HepG2 (cell line): Measurements from ENCODE around the gene RABL6. TPM values are rescaled to one million over a fixed set of nuclear protein-coding genes. Genes with fewer than 3 reads are reported as not detected.
A peak's percentile ranks its signal among the peaks of the same experiment; 100 is the strongest.

Source experiments
- CTCF ChIP-seq: sonication (generic); formaldehyde crosslinking; IDR thresholded peaks from 2 replicates; pipeline ENCODE4 v1.5.0; 2020; ENCODE audit warnings: mild to moderate bottlenecking, missing genetic modification reagents, moderate library complexity
- E2F5 ChIP-seq: sonication (generic); formaldehyde crosslinking; conservative IDR thresholded peaks from 2 replicates; pipeline ENCODE4 v1.4.0; 2020; ENCODE audit warnings: missing genetic modification reagents
- ELF3 ChIP-seq: IDR thresholded peaks from 2 replicates; pipeline ENCODE4 v1.6.1; 2016; ENCODE audit warnings: missing genetic modification reagents, missing compliant biosample characterization
- ESRRA ChIP-seq: sonication (generic); formaldehyde crosslinking; IDR thresholded peaks from 2 replicates; pipeline ENCODE4 v1.5.1; 2020; ENCODE audit warnings: mild to moderate bottlenecking, low read depth, missing genetic modification reagents
- ETV5 ChIP-seq: IDR thresholded peaks from 2 replicates; pipeline ENCODE4 v1.6.1; 2018; ENCODE audit warnings: missing biosample characterization, missing genetic modification reagents, inconsistent platforms, borderline replicate concordance
- FOXP1 ChIP-seq, 2 experiments: fragments of 450-650 bp in 1 of 2; IDR thresholded peaks; 2 replicates each; pipeline ENCODE4 v1.6.1; 2017 to 2018; ENCODE audit warnings: antibody characterized with exemption in 1 of 2
- HNRNPK ChIP-seq: fragments of 200-400 bp; formaldehyde crosslinking; IDR thresholded peaks from 2 replicates; pipeline ENCODE4 v1.6.1; 2018; ENCODE audit warnings: low read length, low read depth, moderate library complexity, mild to moderate bottlenecking; ENCODE audit not compliant: poor library complexity, severe bottlenecking
- IRF1 ChIP-seq: sonication (generic); formaldehyde crosslinking; IDR thresholded peaks from 2 replicates; pipeline ENCODE4 v1.4.0; 2020; ENCODE audit warnings: low read depth, mild to moderate bottlenecking, missing genetic modification reagents
- KMT2A ChIP-seq: sonication (generic); formaldehyde crosslinking; IDR thresholded peaks from 2 replicates; pipeline ENCODE4 v1.4.0; 2020; ENCODE audit warnings: missing genetic modification reagents
- MED1 ChIP-seq: sonication (generic); formaldehyde crosslinking; IDR thresholded peaks from 2 replicates; pipeline ENCODE4 v1.4.0; 2020; ENCODE audit warnings: missing genetic modification reagents
- ONECUT2 ChIP-seq: sonication (generic); formaldehyde crosslinking; IDR thresholded peaks from 2 replicates; pipeline ENCODE4 v1.4.0; 2020; ENCODE audit warnings: missing genetic modification reagents
- PREB ChIP-seq: sonication (generic); formaldehyde crosslinking; IDR thresholded peaks from 2 replicates; pipeline ENCODE4 v1.4.0; 2020; ENCODE audit warnings: missing genetic modification reagents
- RBFOX2 ChIP-seq: fragments of 200-400 bp; formaldehyde crosslinking; IDR thresholded peaks from 2 replicates; pipeline ENCODE4 v1.6.1; 2017; ENCODE audit warnings: low read depth, mild to moderate bottlenecking, low read length
- RBM39 ChIP-seq: fragments of 200-400 bp; formaldehyde crosslinking; IDR thresholded peaks from one replicate; pipeline ENCODE4 v1.6.1; 2018; ENCODE audit warnings: antibody characterized with exemption, mild to moderate bottlenecking, low read depth, low read length; ENCODE audit not compliant: poor library complexity, severe bottlenecking
- SOX13 ChIP-seq, 3 experiments: fragments of 450-650 bp in 1 of 3; sonication (generic) in 1 of 3; formaldehyde crosslinking in 1 of 3; IDR thresholded peaks in 2 of 3; conservative IDR thresholded peaks in 1 of 3; 2 replicates each; pipeline versions ENCODE4 v1.5.0 to v1.6.1; 2016 to 2020; ENCODE audit warnings: antibody characterized with exemption in 1 of 3, mild to moderate bottlenecking in 1 of 3, missing compliant biosample characterization in 1 of 3, missing genetic modification reagents in 1 of 3, moderate library complexity in 1 of 3
- SOX6 ChIP-seq, 2 experiments: fragments of 450-650 bp in 1 of 2; sonication (generic) in 1 of 2; formaldehyde crosslinking in 1 of 2; IDR thresholded peaks; 2 replicates each; pipeline versions ENCODE4 v1.4.0 to v1.6.1; 2017 to 2020; ENCODE audit warnings: antibody characterized with exemption in 1 of 2, mild to moderate bottlenecking in 1 of 2, missing genetic modification reagents in 1 of 2
- SRSF1 ChIP-seq: fragments of 200-400 bp; formaldehyde crosslinking; optimal IDR thresholded peaks from 2 replicates; pipeline ENCODE3; 2017; ENCODE audit warnings: mild to moderate bottlenecking, low read depth, low read length, moderate library complexity
- TBP ChIP-seq: sonication (generic); formaldehyde crosslinking; IDR thresholded peaks from 2 replicates; pipeline ENCODE4 v1.5.0; 2020; ENCODE audit warnings: missing genetic modification reagents
- ZFY ChIP-seq: sonication (generic); formaldehyde crosslinking; IDR thresholded peaks from 2 replicates; pipeline ENCODE4 v1.4.0; 2020; ENCODE audit warnings: missing genetic modification reagents
- ZNF12 ChIP-seq: sonication (generic); formaldehyde crosslinking; IDR thresholded peaks from 2 replicates; pipeline ENCODE4 v1.5.0; 2020; ENCODE audit warnings: missing genetic modification reagents
- ZNF513 ChIP-seq: sonication (generic); formaldehyde crosslinking; conservative IDR thresholded peaks from 2 replicates; pipeline ENCODE4 v1.5.0; 2020; ENCODE audit warnings: missing genetic modification reagents
- polyA plus RNA-seq, 8 experiments: library from polyadenylated mRNA; depleted of rRNA in 3 of 8; stranded (reverse) in 7 of 8; unstranded in 1 of 8; fragments of >200 nt; fragmentation: Illumina TruSeq in 4 of 8; extraction: Trizol in 4 of 8; gene quantifications; 2 replicates each; pipeline versions ENCODE4 v1.2.1 to v1.2.3, GENCODE V29; 2011 to 2016; ENCODE audit warnings: low read depth in 4 of 8, missing spikeins in 1 of 8, mixed read lengths in 1 of 8; ENCODE audit not compliant: insufficient read depth in 1 of 8
- total RNA-seq, 5 experiments: library from RNA; depleted of rRNA; stranded (reverse); fragments of >200 nt; fragmentation: Illumina TruSeq; extraction: Trizol; gene quantifications; 2 replicates each; pipeline ENCODE4 v1.2.3, GENCODE V29; 2016; ENCODE audit warnings: low read depth in 1 of 5

Gene RABL6
- total and polyA plus RNA-seq, 2 of the 13 experiments (the other 11 are each of a cell fraction or from before 2014, with no cell fraction given) = 81.5 to 125 TPM

GRCh38 chr9:136799854-136800657 is 7.7 kb upstream of the RABL6 start (continued):
- TF ChIP-seq KMT2A (CRISPR knock-in tag) = 0 out of 2 replicates have a peak, but pooled peaks have one; percentile 2
- TF ChIP-seq ESRRA (CRISPR knock-in tag) = no peak
- no peak for TF ChIP-seq TBP (CRISPR knock-in tag)
- 0 out of 2 replicates have a peak, but pooled peaks have one; percentile 26 for TF ChIP-seq ELF3 (CRISPR knock-in tag)
- TF ChIP-seq E2F5 (CRISPR knock-in tag) = 0 out of 2 replicates have a peak, but pooled peaks have one; percentile 54
- TF ChIP-seq SRSF1 = peak; percentile 21
- TF ChIP-seq CTCF = 0 out of 2 replicates have a peak, but pooled peaks have one; percentile 2
- no peak for TF ChIP-seq SOX6 (IDR thresholded peaks at IDR 0.05)
- 0 out of 2 replicates have a peak, but pooled peaks have one; percentile 0 for TF ChIP-seq SOX6 (CRISPR knock-in tag; IDR thresholded peaks at IDR 0.05)
- TF ChIP-seq SOX13 (IDR thresholded peaks at IDR 0.05) = no peak
- TF ChIP-seq SOX13 (CRISPR knock-in tag; conservative IDR thresholded peaks at IDR 0.05 in 1 of 2, IDR thresholded peaks at IDR 0.05 in 1 of 2) = peak in 1 of 2 experiments; percentile 29; a peak in 2 of 4 replicates
- TF ChIP-seq IRF1 (CRISPR knock-in tag) = no peak
- peak; percentile 18 for TF ChIP-seq ZFY (CRISPR knock-in tag)
- peak; percentile 36 for TF ChIP-seq MED1 (CRISPR knock-in tag)
- no peak for TF ChIP-seq FOXP1 (IDR thresholded peaks at IDR 0.05)
- no peak for TF ChIP-seq FOXP1 (CRISPR knock-in tag; IDR thresholded peaks at IDR 0.05)
- peak; percentile 2 for TF ChIP-seq RBM39
- peak; percentile 87 for TF ChIP-seq PREB (CRISPR knock-in tag)
- peak; percentile 95 for TF ChIP-seq RBFOX2
- TF ChIP-seq ONECUT2 = no peak
- TF ChIP-seq ZNF12 (CRISPR knock-in tag) = no peak
- TF ChIP-seq ZNF513 (CRISPR knock-in tag) = no peak
- no peak for TF ChIP-seq ETV5 (CRISPR knock-in tag)
- TF ChIP-seq HNRNPK = peak; percentile 58
